ENCODE measurements around the gene GLDC.

GLDC gene

GRCh38 chr9:6598249-6598725, 47.2 kb downstream of the GLDC start:
- Histone ChIP-seq H3K27me3 (ENCODE audit: insufficient read depth, low read length) (no peaks in the 10 kb centered on the region), H2AFZ (ENCODE audit: low read length, unreplicated experiment) (no peak overlapping the region), H3K36me3 (ENCODE audit: insufficient read depth, low read length) (no peaks in the 10 kb centered on the region), H3K27ac (ENCODE audit: low read depth, low read length) (no peak overlapping the region), H3K4me3 (ENCODE audit: low read depth, low read length) (no peak overlapping the region), H3K79me2 (ENCODE audit: control insufficient read depth, insufficient read depth, low read length, unreplicated experiment) (no peaks in the 10 kb centered on the region), H3K4me1 (ENCODE audit: control insufficient read depth, insufficient read depth, low read length, unreplicated experiment) (no peaks in the 10 kb centered on the region)

- H3K4me3 ChIP-seq (ENCODE audit: low read depth, low read length) = no peak overlapping the region
- no peaks in the 10 kb centered on the region for H3K27me3 ChIP-seq (ENCODE audit: insufficient read depth, low read length)
- H2AFZ ChIP-seq (ENCODE audit: low read length, unreplicated experiment) = no peak overlapping the region
- H3K36me3 ChIP-seq (ENCODE audit: insufficient read depth, low read length) = no peaks in the 10 kb centered on the region
- H3K4me1 ChIP-seq (ENCODE audit: control insufficient read depth, insufficient read depth, low read length, unreplicated experiment) = no peaks in the 10 kb centered on the region
- no peaks in the 10 kb centered on the region for H3K79me2 ChIP-seq (ENCODE audit: control insufficient read depth, insufficient read depth, low read length, unreplicated experiment)
- no peak overlapping the region for H3K27ac ChIP-seq (ENCODE audit: low read depth, low read length)
These were observed 52.7 kb downstream of the GLDC start for GRCh38 chr9:6592791-6593190.

GRCh38 chr9:6592231-6592630, 53.3 kb downstream of the GLDC start:
- Histone ChIP-seq H3K27ac (ENCODE audit: low read depth, low read length) (no peak overlapping the region), H3K4me3 (ENCODE audit: low read depth, low read length) (no peak overlapping the region), H3K79me2 (ENCODE audit: control insufficient read depth, insufficient read depth, low read length, unreplicated experiment) (no peaks in the 10 kb centered on the region), H3K36me3 (ENCODE audit: insufficient read depth, low read length) (no peaks in the 10 kb centered on the region), H3K27me3 (ENCODE audit: insufficient read depth, low read length) (no peaks in the 10 kb centered on the region), H3K4me1 (ENCODE audit: control insufficient read depth, insufficient read depth, low read length, unreplicated experiment) (no peaks in the 10 kb centered on the region), H2AFZ (ENCODE audit: low read length, unreplicated experiment) (peak overlapping the region; percentile 40)

GRCh38 chr9:6590772-6591384, 54.7 kb downstream of the GLDC start:
- no peaks in the 10 kb centered on the region for H3K36me3 ChIP-seq (ENCODE audit: insufficient read depth, low read length)
- H3K27ac ChIP-seq (ENCODE audit: low read depth, low read length) = no peak overlapping the region
- no peak overlapping the region for H2AFZ ChIP-seq (ENCODE audit: low read length, unreplicated experiment)
- no peaks in the 10 kb centered on the region for H3K4me1 ChIP-seq (ENCODE audit: control insufficient read depth, insufficient read depth, low read length, unreplicated experiment)
- no peak overlapping the region for H3K4me3 ChIP-seq (ENCODE audit: low read depth, low read length)
- no peaks in the 10 kb centered on the region for H3K27me3 ChIP-seq (ENCODE audit: insufficient read depth, low read length)
- no peaks in the 10 kb centered on the region for H3K79me2 ChIP-seq (ENCODE audit: control insufficient read depth, insufficient read depth, low read length, unreplicated experiment)

GRCh38 chr9:6590334-6590733, 55.2 kb downstream of the GLDC start:
- Histone ChIP-seq H3K4me1 (ENCODE audit: control insufficient read depth, insufficient read depth, low read length, unreplicated experiment) (no peaks in the 10 kb centered on the region), H2AFZ (ENCODE audit: low read length, unreplicated experiment) (no peak overlapping the region), H3K79me2 (ENCODE audit: control insufficient read depth, insufficient read depth, low read length, unreplicated experiment) (no peaks in the 10 kb centered on the region), H3K36me3 (ENCODE audit: insufficient read depth, low read length) (no peaks in the 10 kb centered on the region), H3K27me3 (ENCODE audit: insufficient read depth, low read length) (no peaks in the 10 kb centered on the region), H3K4me3 (ENCODE audit: low read depth, low read length) (no peak overlapping the region), H3K27ac (ENCODE audit: low read depth, low read length) (no peak overlapping the region)

GRCh38 chr9:6584881-6585597, 60.5 kb downstream of the GLDC start:
- no peak overlapping the region for H3K4me3 ChIP-seq (ENCODE audit: low read depth, low read length)
- H2AFZ ChIP-seq (ENCODE audit: low read length, unreplicated experiment) = peak overlapping the region; percentile 55
- H3K79me2 ChIP-seq (ENCODE audit: control insufficient read depth, insufficient read depth, low read length, unreplicated experiment) = no peaks in the 10 kb centered on the region
- H3K36me3 ChIP-seq (ENCODE audit: insufficient read depth, low read length) = no peaks in the 10 kb centered on the region
- no peak overlapping the region for H3K27ac ChIP-seq (ENCODE audit: low read depth, low read length)
- no peaks in the 10 kb centered on the region for H3K27me3 ChIP-seq (ENCODE audit: insufficient read depth, low read length)
- no peaks in the 10 kb centered on the region for H3K4me1 ChIP-seq (ENCODE audit: control insufficient read depth, insufficient read depth, low read length, unreplicated experiment)

GRCh38 chr9:6581253-6581652, 64.3 kb downstream of the GLDC start:
- Histone ChIP-seq H3K27me3 (ENCODE audit: insufficient read depth, low read length) (no peaks in the 10 kb centered on the region), H3K4me1 (ENCODE audit: control insufficient read depth, insufficient read depth, low read length, unreplicated experiment) (no peaks in the 10 kb centered on the region), H3K79me2 (ENCODE audit: control insufficient read depth, insufficient read depth, low read length, unreplicated experiment) (no peaks in the 10 kb centered on the region), H2AFZ (ENCODE audit: low read length, unreplicated experiment) (no peak overlapping the region), H3K36me3 (ENCODE audit: insufficient read depth, low read length) (no peaks in the 10 kb centered on the region), H3K27ac (ENCODE audit: low read depth, low read length) (no peak overlapping the region), H3K4me3 (ENCODE audit: low read depth, low read length) (no peak overlapping the region)

GRCh38 chr9:6579613-6580012, 65.9 kb downstream of the GLDC start:
- Histone ChIP-seq H3K4me3 (ENCODE audit: low read depth, low read length) (no peak overlapping the region), H2AFZ (ENCODE audit: low read length, unreplicated experiment) (no peak overlapping the region), H3K36me3 (ENCODE audit: insufficient read depth, low read length) (no peaks in the 10 kb centered on the region), H3K27me3 (ENCODE audit: insufficient read depth, low read length) (no peaks in the 10 kb centered on the region), H3K27ac (ENCODE audit: low read depth, low read length) (no peak overlapping the region), H3K4me1 (ENCODE audit: control insufficient read depth, insufficient read depth, low read length, unreplicated experiment) (no peaks in the 10 kb centered on the region), H3K79me2 (ENCODE audit: control insufficient read depth, insufficient read depth, low read length, unreplicated experiment) (no peaks in the 10 kb centered on the region)

GRCh38 chr9:6576987-6577386, 68.5 kb downstream of the GLDC start:
- no peak overlapping the region for H2AFZ ChIP-seq (ENCODE audit: low read length, unreplicated experiment)
- no peak overlapping the region for H3K4me3 ChIP-seq (ENCODE audit: low read depth, low read length)
- H3K4me1 ChIP-seq (ENCODE audit: control insufficient read depth, insufficient read depth, low read length, unreplicated experiment) = no peaks in the 10 kb centered on the region
- H3K27ac ChIP-seq (ENCODE audit: low read depth, low read length) = no peak overlapping the region
- no peaks in the 10 kb centered on the region for H3K79me2 ChIP-seq (ENCODE audit: control insufficient read depth, insufficient read depth, low read length, unreplicated experiment)
- no peaks in the 10 kb centered on the region for H3K36me3 ChIP-seq (ENCODE audit: insufficient read depth, low read length)
- H3K27me3 ChIP-seq (ENCODE audit: insufficient read depth, low read length) = no peaks in the 10 kb centered on the region

GRCh38 chr9:6575324-6576034, 70.0 kb downstream of the GLDC start:
- Histone ChIP-seq H3K4me1 (ENCODE audit: control insufficient read depth, insufficient read depth, low read length, unreplicated experiment) (no peaks in the 10 kb centered on the region), H3K79me2 (ENCODE audit: control insufficient read depth, insufficient read depth, low read length, unreplicated experiment) (no peaks in the 10 kb centered on the region), H3K27ac (ENCODE audit: low read depth, low read length) (no peak overlapping the region), H2AFZ (ENCODE audit: low read length, unreplicated experiment) (peak overlapping the region; percentile 24), H3K27me3 (ENCODE audit: insufficient read depth, low read length) (no peaks in the 10 kb centered on the region), H3K4me3 (ENCODE audit: low read depth, low read length) (no peak overlapping the region), H3K36me3 (ENCODE audit: insufficient read depth, low read length) (no peaks in the 10 kb centered on the region)
